HCT116 (cell line): Measurements from ENCODE around the gene PPFIA1. TPM values are rescaled to one million over a fixed set of nuclear protein-coding genes. Genes with fewer than 3 reads are reported as not detected.

ENCODE experiments used
- ATAC-seq: fragments of 200-7000 bp; cut with Tn5 transposase; 2 replicates; pipeline ENCODE4 v1.9.1; 2020; ENCODE audit warnings: mild to moderate bottlenecking, moderate library complexity
- BruUV-seq: library from RNA; stranded (reverse); fragments of 400-500 nt; replicated peaks from 2 replicates; lab custom pipeline; 2021; lab: Mats Ljungman, UMichigan
- CTCF ChIA-PET: fragments of 300-600 bp; sonication (Branson Sonifier 250); formaldehyde crosslinking; loops from one replicate; lab custom pipeline; 2021; ENCODE audit warnings: antibody characterized with exemption; lab: Charles Lee
- POLR2A ChIA-PET: fragments of 300-600, 350-600 bp; sonication (Branson Sonifier 250); formaldehyde crosslinking; loops from one replicate; lab custom pipeline; 2021; ENCODE audit warnings: antibody characterized with exemption; lab: Charles Lee
- RAD21 ChIA-PET, 2 experiments: fragments of 300-600 bp; sonication (Branson Sonifier 250); formaldehyde crosslinking; loops; one replicate each; lab custom pipeline; 2023; ENCODE audit warnings: low total read pairs in 2 of 2; ENCODE audit not compliant: uncharacterized antibody in 2 of 2, unreplicated experiment in 2 of 2, low non-redundant PET in 1 of 2; lab: Charles Lee
- DNase-seq: peaks from one replicate; pipeline ENCODE4 v3.0.0-alpha.2; 2010; ENCODE audit warnings: low read depth, low spot score
- H2AFZ ChIP-seq: fragments of 200-600 bp; shearing (Covaris generic), sonication (generic); 2 replicates; pipeline ENCODE4 v1.6.1; 2017; ENCODE audit warnings: low read depth, mixed run types, mixed read lengths, antibody characterized with exemption, low read length; ENCODE audit not compliant: poor library complexity, severe bottlenecking
- H3K27ac ChIP-seq: 2 replicates; pipeline ENCODE4 v1.5.1; 2012; ENCODE audit warnings: low read depth, low read length
- H3K27me3 ChIP-seq: fragments of 200-600 bp; sonication (generic); 2 replicates; pipeline ENCODE4 v1.6.1; 2016; ENCODE audit warnings: mixed run types, low read length, mixed read lengths; ENCODE audit not compliant: insufficient read depth
- H3K36me3 ChIP-seq, 2 experiments: fragments of 200-500 bp in 1 of 2; fragments of 200-600 bp in 1 of 2; sonication (Bioruptor generic) in 1 of 2; sonication (generic) in 1 of 2; 2 replicates each; pipeline versions ENCODE4 v1.5.1 to v1.6.1; 2014 to 2016; ENCODE audit warnings: low read length in 2 of 2, inconsistent platforms in 1 of 2, mixed read lengths in 1 of 2, mixed run types in 1 of 2; ENCODE audit not compliant: insufficient read depth in 2 of 2, control insufficient read depth in 1 of 2
- H3K4me1 ChIP-seq, 2 experiments: fragments of 200-600 bp in 1 of 2; sonication (generic) in 1 of 2; 2 replicates each; pipeline versions ENCODE4 v1.5.1 to v1.6.1; 2012 to 2017; ENCODE audit warnings: low read length in 2 of 2, inconsistent platforms in 1 of 2, mild to moderate bottlenecking in 1 of 2, mixed read lengths in 1 of 2, mixed run types in 1 of 2, moderate library complexity in 1 of 2; ENCODE audit not compliant: insufficient read depth in 2 of 2, control insufficient read depth in 1 of 2
- H3K4me2 ChIP-seq: fragments of 200-600 bp; sonication (generic); 2 replicates; pipeline ENCODE4 v1.6.1; 2017; ENCODE audit warnings: mixed run types, low read length, mixed read lengths
- H3K4me3 ChIP-seq, 2 experiments: fragments of 200-600 bp in 1 of 2; sonication (generic) in 1 of 2; replicated peaks in 1 of 2; 2 replicates each; pipeline ENCODE4 v1.5.1; 2011 to 2016; ENCODE audit warnings: low read length in 2 of 2, control low read depth in 1 of 2, low read depth in 1 of 2, mild to moderate bottlenecking in 1 of 2, mixed read lengths in 1 of 2, mixed run types in 1 of 2
- H3K79me2 ChIP-seq: fragments of 200-600 bp; sonication (generic); 2 replicates; pipeline ENCODE4 v1.6.1; 2017; ENCODE audit warnings: mild to moderate bottlenecking, mixed run types, low read length, moderate library complexity, mixed read lengths; ENCODE audit not compliant: insufficient read depth
- H3K9ac ChIP-seq: fragments of 200-600 bp; sonication (generic); 2 replicates; pipeline ENCODE4 v1.6.1; 2016; ENCODE audit warnings: low read length, mixed read lengths
- H3K9me2 ChIP-seq: fragments of 200-600 bp; sonication (generic), shearing (Covaris generic); 2 replicates; pipeline ENCODE4 v1.6.1; 2017; ENCODE audit warnings: mixed run types, mild to moderate bottlenecking, moderate library complexity; ENCODE audit not compliant: insufficient read depth
- H3K9me3 ChIP-seq, 2 experiments: fragments of 200-500 bp in 1 of 2; fragments of 200-600 bp in 1 of 2; sonication (Bioruptor generic) in 1 of 2; sonication (generic) in 1 of 2; 2 replicates each; pipeline ENCODE4 v1.6.1; 2014 to 2017; ENCODE audit warnings: low read length in 2 of 2, mixed read lengths in 2 of 2, inconsistent platforms in 1 of 2, low read depth in 1 of 2, mild to moderate bottlenecking in 1 of 2, mixed run types in 1 of 2, moderate library complexity in 1 of 2; ENCODE audit not compliant: control insufficient read depth in 1 of 2, insufficient read depth in 1 of 2
- H4K20me1 ChIP-seq: fragments of 200-600 bp; sonication (generic), shearing (Covaris generic); 2 replicates; pipeline ENCODE4 v1.6.1; 2017; ENCODE audit warnings: mixed run types, mild to moderate bottlenecking, moderate library complexity; ENCODE audit not compliant: insufficient read depth
- EZH2 ChIP-seq: fragments of 200-600 bp; sonication (generic); IDR thresholded peaks from 2 replicates; pipeline ENCODE4 v1.6.1; 2017; ENCODE audit warnings: antibody characterized with exemption, mixed run types
- FOSL1 ChIP-seq: IDR thresholded peaks from 2 replicates; pipeline ENCODE4 v1.6.1; 2012; ENCODE audit warnings: low read depth
- JUND ChIP-seq: IDR thresholded peaks from 2 replicates; pipeline ENCODE4 v1.6.1; 2012
- SRF ChIP-seq: IDR thresholded peaks from 2 replicates; pipeline ENCODE4 v1.6.1; 2012; ENCODE audit warnings: low read depth
- TCF7L2 ChIP-seq: IDR thresholded peaks from 2 replicates; pipeline ENCODE4 v1.7.0; 2011; ENCODE audit warnings: borderline replicate concordance, inconsistent platforms; ENCODE audit not compliant: insufficient read depth, insufficient read length; ENCODE audit errors: extremely low read depth
- intact Hi-C: fragments of 100-400 bp; cut with micrococcal nuclease; formaldehyde crosslinking; loops from 2 replicates; pipeline ENCODE4 v1.10.0; 2022
- total RNA-seq: library from RNA; stranded (reverse); gene quantifications from one replicate; pipeline ENCODE4 v1.2.1, GENCODE V29; 2021; ENCODE audit not compliant: unreplicated experiment

The PPFIA1 gene
- total RNA-seq, 1 experiment from 2014 or later: 48.6 TPM

- DNase-seq: no peak
- no peak for ATAC-seq
- H4K20me1 ChIP-seq: peaks cover 4% of the 10 kb centered on the region; the same call in 1 of the 2 replicates
- no peak overlapping the region for H3K4me3 ChIP-seq
- intact Hi-C loops: no loop called here
- H3K9me2 ChIP-seq: no peaks in the 10 kb centered on the region
- BruUV-seq: no TSS peak
- TF ChIP-seq FOSL1: no peak
- no peak for TF ChIP-seq TCF7L2
- no peak overlapping the region for H2AFZ ChIP-seq
- H3K9ac ChIP-seq: no peak overlapping the region
- POLR2A ChIA-PET: no interaction called here
- no peaks in the 10 kb centered on the region for H3K4me1 ChIP-seq
- CTCF ChIA-PET: no interaction called here
- RAD21 ChIA-PET: no interaction called here
- no peak overlapping the region for H3K27ac ChIP-seq
- peaks cover 88% of the 10 kb centered on the region for H3K79me2 ChIP-seq
- H3K27me3 ChIP-seq: no peaks in the 10 kb centered on the region
- no peaks in the 10 kb centered on the region; a peak in 1 of 4 replicates for H3K36me3 ChIP-seq
- H3K9me3 ChIP-seq: no peaks in the 10 kb centered on the region
- H3K4me2 ChIP-seq: no peak overlapping the region
Observed at GRCh38 chr11:70307176-70307575, 36.7 kb downstream of the PPFIA1 start.

GRCh38 chr11:70311616-70312015, 41.1 kb downstream of the PPFIA1 start:
- POLR2A ChIA-PET: no interaction called here
- TF ChIP-seq EZH2 (no peak), SRF (no peak), JUND (no peak)
- no TSS peak for BruUV-seq

More at GRCh38 chr11:70311616-70312015, 41.1 kb downstream of the PPFIA1 start:
- Histone ChIP-seq H3K4me1 (no peaks in the 10 kb centered on the region), H4K20me1 (no peaks in the 10 kb centered on the region), H3K36me3 (no peaks in the 10 kb centered on the region), H2AFZ (no peak overlapping the region), H3K79me2 (peaks cover 84% of the 10 kb centered on the region), H3K9me3 (no peaks in the 10 kb centered on the region), H3K9me2 (no peaks in the 10 kb centered on the region), H3K4me2 (no peak overlapping the region), H3K9ac (no peak overlapping the region), H3K27ac (no peak overlapping the region), H3K27me3 (no peaks in the 10 kb centered on the region), H3K4me3 (no peak overlapping the region)
- ATAC-seq (no peak), DNase-seq (no peak)
- RAD21 ChIA-PET: no interaction called here
- intact Hi-C loops: no loop called here
- CTCF ChIA-PET: no interaction called here
